Ovary (tissue), 3 donors: Measurements from ENCODE around the gene DENND2D.

Experiments used
- EP300 ChIP-seq: sonication (generic); formaldehyde crosslinking; IDR thresholded peaks from one replicate; pipeline ENCODE4 v1.6.1; 2017; ENCODE audit warnings: antibody characterized with exemption
- POLR2A ChIP-seq: fragments of 450-650 bp; IDR thresholded peaks from one replicate; pipeline ENCODE4 v1.6.1; 2017; ENCODE audit warnings: antibody characterized with exemption, mild to moderate bottlenecking, moderate library complexity
- TF ChIP-seq, protein P1 (sequence below), 3 donors: fragments of 450-650 bp in 2 of 3; fragments of 200-600 bp in 1 of 3; IDR thresholded peaks; one replicate each; pipeline versions ENCODE4 v1.5.1 to v1.8.0; 2016 to 2022; ENCODE audit warnings: antibody characterized with exemption in 3 of 3, mild to moderate bottlenecking in 1 of 3
- donor health status: DM: no; HTN: no; CAD: no.

DNA sequence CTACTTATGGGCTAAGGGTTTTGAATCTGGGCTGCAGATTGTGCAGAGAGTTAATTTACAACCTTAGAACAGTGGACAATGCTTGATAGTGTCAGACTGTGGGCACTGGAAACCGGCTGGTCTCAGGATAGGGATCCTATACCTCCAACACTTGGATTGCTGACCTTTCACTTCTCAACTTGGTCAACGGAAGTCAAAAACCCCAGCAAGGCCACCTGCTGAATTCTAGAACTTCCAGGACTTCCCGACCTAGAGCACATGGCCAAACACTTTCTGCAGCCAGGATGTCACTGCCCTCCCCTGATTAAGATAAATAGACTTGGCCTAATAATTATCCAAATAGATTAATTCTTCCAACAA lies 336 bp upstream of the DENND2D start:
- TF ChIP-seq POLR2A = no peak
- TF ChIP-seq, protein P1, sequence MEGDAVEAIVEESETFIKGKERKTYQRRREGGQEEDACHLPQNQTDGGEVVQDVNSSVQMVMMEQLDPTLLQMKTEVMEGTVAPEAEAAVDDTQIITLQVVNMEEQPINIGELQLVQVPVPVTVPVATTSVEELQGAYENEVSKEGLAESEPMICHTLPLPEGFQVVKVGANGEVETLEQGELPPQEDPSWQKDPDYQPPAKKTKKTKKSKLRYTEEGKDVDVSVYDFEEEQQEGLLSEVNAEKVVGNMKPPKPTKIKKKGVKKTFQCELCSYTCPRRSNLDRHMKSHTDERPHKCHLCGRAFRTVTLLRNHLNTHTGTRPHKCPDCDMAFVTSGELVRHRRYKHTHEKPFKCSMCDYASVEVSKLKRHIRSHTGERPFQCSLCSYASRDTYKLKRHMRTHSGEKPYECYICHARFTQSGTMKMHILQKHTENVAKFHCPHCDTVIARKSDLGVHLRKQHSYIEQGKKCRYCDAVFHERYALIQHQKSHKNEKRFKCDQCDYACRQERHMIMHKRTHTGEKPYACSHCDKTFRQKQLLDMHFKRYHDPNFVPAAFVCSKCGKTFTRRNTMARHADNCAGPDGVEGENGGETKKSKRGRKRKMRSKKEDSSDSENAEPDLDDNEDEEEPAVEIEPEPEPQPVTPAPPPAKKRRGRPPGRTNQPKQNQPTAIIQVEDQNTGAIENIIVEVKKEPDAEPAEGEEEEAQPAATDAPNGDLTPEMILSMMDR (IDR thresholded peaks at IDR 0.05) = no peak
- no peak for TF ChIP-seq EP300
